VCaP (cell line): ENCODE measurements around the gene DIP2A.

Source experiments
- H3K27ac ChIP-seq: fragments of 450-650 bp; 2 replicates; pipeline ENCODE4 v1.5.1; 2017
- CTCF ChIP-seq: fragments of 450-650 bp; conservative IDR thresholded peaks from 2 replicates; pipeline ENCODE4 v1.5.1; 2017; ENCODE audit warnings: mild to moderate bottlenecking, moderate library complexity

DIP2A gene

GRCh38 chr21:46489162-46489663 lies 30.5 kb downstream of the DIP2A start:
- peak overlapping the region; percentile 85 for H3K27ac ChIP-seq
- TF ChIP-seq CTCF: no peak

GRCh38 chr21:46489800-46490199 lies 31.1 kb downstream of the DIP2A start:
- TF ChIP-seq CTCF: no peak
- H3K27ac ChIP-seq: peak overlapping the region; percentile 85

GRCh38 chr21:46491553-46491952 lies 32.9 kb downstream of the DIP2A start:
- H3K27ac ChIP-seq: no peak overlapping the region
- TF ChIP-seq CTCF: no peak

GRCh38 chr21:46492851-46493250 lies 34.2 kb downstream of the DIP2A start:
- H3K27ac ChIP-seq: no peak overlapping the region
- TF ChIP-seq CTCF: no peak

- no peak overlapping the region for H3K27ac ChIP-seq
- no peak for TF ChIP-seq CTCF
Observed at GRCh38 chr21:46493828-46494227, 35.1 kb downstream of the DIP2A start.

GRCh38 chr21:46498335-46499050 lies 39.8 kb downstream of the DIP2A start:
- TF ChIP-seq CTCF: no peak
- 0 out of 2 replicates have a peak overlapping the region, but pooled peaks have one; percentile 65 for H3K27ac ChIP-seq

GRCh38 chr21:46500224-46500861 lies 41.7 kb downstream of the DIP2A start:
- TF ChIP-seq CTCF: no peak
- peak overlapping the region; percentile 65 for H3K27ac ChIP-seq
